Fibroblast of the aortic adventitia (primary cell): Measurements from ENCODE around the gene KRTAP9-3. TPM values are rescaled to one million over a fixed set of nuclear protein-coding genes. Genes with fewer than 3 reads are reported as not detected.
"Not testable (repeated sequence)": the region's sequence is repeated elsewhere in the genome, so short reads cannot be mapped to it uniquely, and the experiment has no call there.

Source experiments
- DNase-seq: peaks from one replicate; pipeline ENCODE4 v3.0.0-alpha.2; 2010; ENCODE audit warnings: low read depth
- H3K4me3 ChIP-seq: 2 replicates; pipeline ENCODE4 v1.5.1; 2011; ENCODE audit warnings: low read depth, mild to moderate bottlenecking, control low read depth, low read length, moderate library complexity
- total RNA-seq: library from RNA; depleted of rRNA; stranded (reverse); fragments of >200 nt; gene quantifications from 2 replicates; pipeline ENCODE4 v1.2.3, GENCODE V29; 2012; ENCODE audit warnings: low replicate concordance
- TF ChIP-seq, protein P1 (sequence below): IDR thresholded peaks from 2 replicates; pipeline ENCODE4 v1.5.1; 2011; ENCODE audit warnings: mild to moderate bottlenecking, low read length, control low read depth, inconsistent platforms; ENCODE audit not compliant: insufficient read depth

KRTAP9-3 gene, protein sequence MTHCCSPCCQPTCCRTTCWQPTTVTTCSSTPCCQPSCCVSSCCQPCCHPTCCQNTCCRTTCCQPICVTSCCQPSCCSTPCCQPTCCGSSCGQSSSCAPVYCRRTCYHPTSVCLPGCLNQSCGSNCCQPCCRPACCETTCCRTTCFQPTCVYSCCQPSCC
- total RNA-seq: not detected in 2 replicates

DNA sequence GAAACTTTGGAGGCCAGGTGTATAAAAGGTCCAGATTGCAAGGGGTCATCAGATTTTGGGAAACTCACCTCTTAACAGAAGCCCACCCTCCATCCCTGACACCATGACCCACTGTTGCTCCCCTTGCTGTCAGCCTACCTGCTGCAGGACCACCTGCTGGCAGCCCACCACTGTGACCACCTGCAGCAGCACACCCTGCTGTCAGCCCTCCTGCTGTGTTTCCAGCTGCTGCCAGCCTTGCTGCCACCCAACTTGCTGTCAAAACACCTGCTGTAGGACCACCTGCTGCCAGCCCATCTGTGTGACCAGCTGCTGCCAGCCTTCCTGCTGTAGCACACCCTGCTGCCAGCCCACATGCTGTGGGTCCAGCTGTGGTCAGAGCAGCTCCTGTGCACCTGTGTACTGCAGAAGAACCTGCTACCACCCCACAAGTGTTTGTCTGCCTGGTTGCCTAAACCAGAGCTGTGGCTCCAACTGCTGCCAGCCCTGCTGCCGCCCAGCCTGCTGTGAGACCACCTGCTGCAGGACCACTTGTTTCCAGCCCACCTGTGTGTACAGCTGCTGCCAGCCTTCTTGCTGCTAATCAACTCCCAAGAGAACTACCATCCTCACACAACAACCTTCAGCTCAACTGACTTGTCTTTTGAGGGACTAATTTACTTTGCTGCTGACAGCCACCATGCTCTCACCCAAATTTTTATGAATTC lies at the start of gene KRTAP9-3:
Gene KRTAP9-3, plus strand, starts transcription at position 51 of the 707 bp plus-strand sequence. Its CDS starts 53 bp downstream, at position 104.
- not testable (repeated sequence) for DNase-seq, H3K4me3 ChIP-seq

DNA sequence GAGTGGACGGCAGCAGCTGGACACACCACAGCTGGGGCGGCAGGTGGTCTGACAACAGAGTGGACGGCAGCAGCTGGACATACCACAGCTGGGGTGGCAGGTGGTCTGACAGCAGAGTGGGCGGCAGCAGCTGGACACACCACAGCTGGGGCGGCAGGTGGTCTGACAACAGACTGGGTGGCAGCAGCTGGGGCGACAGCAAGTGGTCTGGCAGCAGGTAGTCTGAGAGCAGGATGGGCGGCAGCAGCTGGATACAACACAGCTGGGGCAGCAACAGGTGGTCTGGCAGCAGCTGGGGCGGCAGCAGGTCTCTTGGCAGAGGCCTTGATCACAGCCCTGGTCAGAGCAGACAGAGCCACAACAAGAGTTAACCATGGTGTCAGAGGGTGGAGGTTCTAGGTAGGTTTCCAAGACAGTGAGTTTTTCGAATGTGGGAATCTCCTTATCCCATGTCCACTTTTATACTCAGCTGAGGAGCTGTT lies 47.7 kb upstream of the KRTAP9-3 start, which contains the start of gene KRTAP4-1:
Gene KRTAP4-1, minus strand, starts transcription at position 432 of the 482 bp plus-strand sequence. Its CDS starts 57 bp downstream, at position 375.
- DNase-seq: no peak
- H3K4me3 ChIP-seq: no peak within 1 kb of the TSS
- TF ChIP-seq, protein P1, sequence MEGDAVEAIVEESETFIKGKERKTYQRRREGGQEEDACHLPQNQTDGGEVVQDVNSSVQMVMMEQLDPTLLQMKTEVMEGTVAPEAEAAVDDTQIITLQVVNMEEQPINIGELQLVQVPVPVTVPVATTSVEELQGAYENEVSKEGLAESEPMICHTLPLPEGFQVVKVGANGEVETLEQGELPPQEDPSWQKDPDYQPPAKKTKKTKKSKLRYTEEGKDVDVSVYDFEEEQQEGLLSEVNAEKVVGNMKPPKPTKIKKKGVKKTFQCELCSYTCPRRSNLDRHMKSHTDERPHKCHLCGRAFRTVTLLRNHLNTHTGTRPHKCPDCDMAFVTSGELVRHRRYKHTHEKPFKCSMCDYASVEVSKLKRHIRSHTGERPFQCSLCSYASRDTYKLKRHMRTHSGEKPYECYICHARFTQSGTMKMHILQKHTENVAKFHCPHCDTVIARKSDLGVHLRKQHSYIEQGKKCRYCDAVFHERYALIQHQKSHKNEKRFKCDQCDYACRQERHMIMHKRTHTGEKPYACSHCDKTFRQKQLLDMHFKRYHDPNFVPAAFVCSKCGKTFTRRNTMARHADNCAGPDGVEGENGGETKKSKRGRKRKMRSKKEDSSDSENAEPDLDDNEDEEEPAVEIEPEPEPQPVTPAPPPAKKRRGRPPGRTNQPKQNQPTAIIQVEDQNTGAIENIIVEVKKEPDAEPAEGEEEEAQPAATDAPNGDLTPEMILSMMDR: no peak

DNA sequence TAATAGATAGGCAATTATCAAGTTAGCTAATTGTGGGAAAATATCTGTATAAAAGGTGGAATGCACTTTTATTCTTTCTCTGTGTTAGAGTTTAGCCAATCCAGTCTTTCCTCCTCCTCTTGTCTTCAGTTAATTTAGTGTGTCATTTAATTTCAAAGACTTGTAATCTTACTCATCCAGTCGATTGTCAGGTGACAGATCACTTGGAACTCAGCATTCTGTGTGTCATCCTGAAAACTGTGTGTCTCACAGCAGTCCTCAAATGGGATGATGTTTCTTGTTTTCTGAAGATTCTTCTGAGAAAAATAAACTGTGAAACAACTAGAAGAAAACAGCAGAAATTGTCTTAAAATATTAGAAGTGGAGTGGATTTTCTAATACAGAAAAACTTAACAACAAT lies 47.2 kb upstream of the KRTAP9-3 start:
- TF ChIP-seq, protein P1: no peak
- DNase-seq: no peak
- no peak overlapping the region for H3K4me3 ChIP-seq

DNA sequence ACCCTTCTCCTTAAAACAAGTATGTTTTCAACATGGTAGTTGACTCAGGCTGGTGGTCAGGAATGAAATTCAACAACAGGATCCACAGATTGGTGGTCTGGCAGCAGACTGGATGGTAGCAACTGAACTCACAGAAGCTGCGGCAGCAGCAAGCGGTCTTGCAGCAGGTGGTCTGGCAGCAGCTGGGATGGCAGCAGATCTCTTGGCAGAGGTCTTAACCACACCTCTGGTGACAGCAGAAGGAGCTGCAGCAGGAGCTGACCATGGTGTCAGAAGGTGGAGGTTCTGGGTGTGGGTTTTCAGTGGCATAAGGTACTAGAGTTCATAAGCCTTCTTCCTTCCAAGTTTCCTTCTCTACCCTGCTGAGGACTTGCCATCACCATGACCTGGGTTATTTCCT lies 45.4 kb upstream of the KRTAP9-3 start:
- TF ChIP-seq, protein P1: no peak
- H3K4me3 ChIP-seq: no peak overlapping the region
- DNase-seq: no peak

DNA sequence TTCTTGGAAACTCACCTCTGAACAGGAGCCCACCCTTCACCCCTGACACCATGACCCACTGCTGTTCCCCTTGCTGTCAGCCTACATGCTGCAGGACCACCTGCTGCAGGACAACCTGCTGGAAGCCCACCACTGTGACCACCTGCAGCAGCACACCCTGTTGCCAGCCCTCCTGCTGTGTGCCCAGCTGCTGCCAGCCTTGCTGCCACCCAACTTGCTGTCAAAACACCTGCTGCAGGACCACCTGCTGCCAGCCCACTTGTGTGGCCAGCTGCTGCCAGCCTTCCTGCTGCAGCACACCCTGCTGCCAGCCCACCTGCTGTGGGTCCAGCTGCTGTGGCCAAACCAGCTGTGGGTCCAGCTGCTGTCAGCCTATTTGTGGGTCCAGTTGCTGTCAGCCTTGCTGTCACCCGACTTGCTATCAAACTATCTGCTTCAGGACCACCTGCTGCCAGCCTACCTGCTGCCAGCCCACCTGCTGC lies 42.4 kb upstream of the KRTAP9-3 start, which contains the start of gene KRTAP9-1:
Gene KRTAP9-1, plus strand, starts transcription at position 51 of the 482 bp plus-strand sequence. Its CDS starts 0 bp downstream, at position 51.
- not testable (repeated sequence) for H3K4me3 ChIP-seq, DNase-seq

DNA sequence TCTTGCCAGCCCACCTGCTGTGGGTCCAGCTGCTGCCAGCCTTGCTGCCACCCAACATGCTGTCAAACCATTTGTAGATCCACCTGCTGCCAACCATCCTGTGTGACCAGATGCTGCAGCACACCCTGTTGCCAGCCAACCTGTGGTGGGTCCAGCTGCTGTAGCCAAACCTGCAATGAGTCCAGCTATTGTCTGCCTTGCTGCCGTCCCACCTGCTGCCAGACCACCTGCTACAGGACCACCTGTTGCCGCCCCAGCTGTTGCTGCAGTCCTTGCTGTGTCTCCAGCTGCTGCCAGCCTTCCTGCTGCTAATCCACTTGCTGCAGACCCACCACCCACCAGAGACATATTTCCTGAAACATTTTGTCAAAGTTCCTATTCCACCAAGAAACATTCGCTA lies 41.9 kb upstream of the KRTAP9-3 start:
- H3K4me3 ChIP-seq: no peak overlapping the region
- TF ChIP-seq, protein P1: no peak
- DNase-seq: no peak

DNA sequence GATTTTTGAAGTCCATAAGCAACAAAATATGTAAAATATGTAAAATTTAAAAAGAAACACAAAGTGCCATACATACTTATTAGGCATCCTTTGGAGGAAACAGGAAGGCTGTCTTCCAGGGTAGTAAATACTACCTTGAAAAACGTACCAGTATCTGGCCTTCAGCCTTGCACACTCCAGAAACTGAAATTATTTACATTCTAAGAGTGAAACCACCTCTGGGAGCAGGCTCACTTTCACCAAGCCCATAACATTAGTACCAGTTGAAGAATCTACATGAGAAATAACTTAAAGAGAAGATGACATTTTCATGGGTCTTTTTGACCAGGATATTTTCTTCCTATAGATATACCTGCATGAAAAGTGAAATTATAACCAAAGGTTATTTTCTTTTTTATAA lies 36.2 kb upstream of the KRTAP9-3 start:
- no peak for DNase-seq
- no peak overlapping the region for H3K4me3 ChIP-seq
- TF ChIP-seq, protein P1: no peak
